K562 (cell line): Measurements from ENCODE around the gene HSPA4. TPM values are rescaled to one million over a fixed set of nuclear protein-coding genes. Genes with fewer than 3 reads are reported as not detected.

Experiments
- BCOR ChIP-seq: fragments of 450-650 bp; IDR thresholded peaks from 2 replicates; pipeline ENCODE4 v1.6.1; 2016
- DDX20 ChIP-seq: fragments of 450-650 bp; IDR thresholded peaks from 2 replicates; pipeline ENCODE4 v1.6.1; 2016; ENCODE audit warnings: missing genetic modification characterization, low read depth, mild to moderate bottlenecking, missing compliant biosample characterization, moderate library complexity
- ELF1 ChIP-seq: fragments of 200-800 bp; sonication (Bioruptor generic); IDR thresholded peaks from 2 replicates; pipeline ENCODE4 v1.6.1; 2016; ENCODE audit warnings: missing genetic modification characterization, missing compliant biosample characterization
- EP400 ChIP-seq: fragments of 450-650 bp; IDR thresholded peaks from 2 replicates; pipeline ENCODE4 v1.6.1; 2017; ENCODE audit warnings: antibody characterized with exemption, mild to moderate bottlenecking, moderate library complexity
- FOXK1 ChIP-seq: sonication (generic); formaldehyde crosslinking; IDR thresholded peaks from 2 replicates; pipeline ENCODE4 v1.8.0; 2022; ENCODE audit warnings: missing genetic modification reagents, mild to moderate bottlenecking, borderline replicate concordance
- MYC ChIP-seq, 2 experiments: fragments of 250-450 bp in 1 of 2; sonication (Bioruptor Pico) in 1 of 2; IDR thresholded peaks; 2 replicates each; pipeline versions ENCODE4 v1.5.1 to v1.6.1; 2012 to 2021; ENCODE audit warnings: low read depth in 2 of 2, borderline replicate concordance in 1 of 2, improper control_type of control experiment in 1 of 2, low read length in 1 of 2, mild to moderate bottlenecking in 1 of 2, moderate library complexity in 1 of 2
- NR3C1 ChIP-seq: sonication (generic); formaldehyde crosslinking; IDR thresholded peaks from 2 replicates; pipeline ENCODE4 v1.8.1; 2022; ENCODE audit warnings: missing genetic modification reagents
- NRF1 ChIP-seq, 2 experiments: fragments of 450-650 bp; IDR thresholded peaks in 1 of 2; conservative IDR thresholded peaks in 1 of 2; 2 replicates each; pipeline ENCODE4 v1.6.1; 2014; ENCODE audit warnings: mild to moderate bottlenecking in 2 of 2
- PML ChIP-seq: IDR thresholded peaks from 2 replicates; pipeline ENCODE4 v1.6.1; 2012; ENCODE audit warnings: low read length, inconsistent platforms
- RBBP5 ChIP-seq: fragments of 200-600 bp; sonication (generic); IDR thresholded peaks from 2 replicates; pipeline ENCODE4 v1.6.1; 2012; ENCODE audit warnings: borderline replicate concordance, mild to moderate bottlenecking, low read length, control low read depth, inconsistent platforms; ENCODE audit not compliant: insufficient read depth, poor library complexity, severe bottlenecking
- SAFB ChIP-seq: fragments of 200-400 bp; formaldehyde crosslinking; IDR thresholded peaks from 2 replicates; pipeline ENCODE4 v1.6.1; 2017; ENCODE audit warnings: low read depth, low read length, borderline replicate concordance
- SMAD4 ChIP-seq: fragments of 250-450 bp; sonication (Bioruptor Pico); conservative IDR thresholded peaks from 2 replicates; pipeline ENCODE4 v1.8.0; 2021; ENCODE audit warnings: inconsistent platforms, mild to moderate bottlenecking, moderate library complexity
- SMARCC2 ChIP-seq: fragments of 450-650 bp; IDR thresholded peaks from 2 replicates; pipeline ENCODE4 v1.6.1; 2017; ENCODE audit warnings: antibody characterized with exemption, moderate library complexity, mild to moderate bottlenecking, low read depth
- SMARCE1 ChIP-seq: fragments of 450-650 bp; IDR thresholded peaks from 2 replicates; pipeline ENCODE4 v1.7.1; 2016; ENCODE audit warnings: mild to moderate bottlenecking
- ZC3H4 ChIP-seq: sonication (generic); formaldehyde crosslinking; IDR thresholded peaks from 2 replicates; pipeline ENCODE4 v1.9.0; 2021; ENCODE audit warnings: missing genetic modification reagents, borderline replicate concordance
- ZKSCAN8 ChIP-seq: fragments of 200-800 bp; sonication (Bioruptor generic); IDR thresholded peaks from 2 replicates; pipeline ENCODE4 v1.6.1; 2016; ENCODE audit warnings: missing genetic modification characterization, missing compliant biosample characterization
- ZNF232 ChIP-seq: sonication (generic); formaldehyde crosslinking; IDR thresholded peaks from 2 replicates; pipeline ENCODE4 v1.8.0; 2022; ENCODE audit warnings: mild to moderate bottlenecking, missing genetic modification reagents
- polyA plus RNA-seq, 8 experiments: library from polyadenylated mRNA; depleted of rRNA in 4 of 8; stranded (reverse) in 5 of 8; unstranded in 3 of 8; fragments of >200 nt; fragmentation: Nextera tagmentation in 2 of 8; fragmentation: Illumina TruSeq in 1 of 8; extraction: Ambion mirVana in 2 of 8; extraction: Trizol in 1 of 8; gene quantifications; 2 replicates each; pipeline versions ENCODE4 v1.2.1 to v1.2.3, GENCODE V29; 2011 to 2014; ENCODE audit warnings: inconsistent platforms in 1 of 8, missing spikeins in 1 of 8
- total RNA-seq, 7 experiments: library from RNA; depleted of rRNA in 6 of 7; stranded (reverse); fragments of >200 nt in 6 of 7; fragmentation: Illumina TruSeq in 2 of 7; extraction: Trizol in 2 of 7; gene quantifications; 2 replicates each; pipeline versions ENCODE4 v1.2.1 to v1.2.3, GENCODE V29; 2011 to 2021; ENCODE audit warnings: low replicate concordance in 1 of 7
- TF ChIP-seq, protein P1 (sequence below): conservative IDR thresholded peaks from 2 replicates; pipeline ENCODE4 v1.6.1; 2011; ENCODE audit warnings: low read depth, mild to moderate bottlenecking, low read length; ENCODE audit not compliant: control insufficient read depth
- TF ChIP-seq, protein P2 (sequence below), 2 experiments: fragments of 450-650 bp; IDR thresholded peaks; 2 replicates each; pipeline ENCODE4 v1.6.1; 2016
- TF ChIP-seq, protein P3 (sequence below): sonication (generic); formaldehyde crosslinking; IDR thresholded peaks from 2 replicates; pipeline ENCODE4 v1.8.0; 2022; ENCODE audit warnings: mild to moderate bottlenecking, missing genetic modification reagents
- TF ChIP-seq, protein P4 (sequence below), 2 experiments: IDR thresholded peaks; 2 replicates each; pipeline ENCODE4 v1.6.1; 2011; ENCODE audit warnings: borderline replicate concordance in 1 of 2, control low read depth in 1 of 2, low read depth in 1 of 2, low read length in 1 of 2, mild to moderate bottlenecking in 1 of 2, mixed read lengths in 1 of 2, moderate library complexity in 1 of 2; ENCODE audit not compliant: insufficient read depth in 1 of 2, insufficient read length in 1 of 2, poor library complexity in 1 of 2, severe bottlenecking in 1 of 2; ENCODE audit errors: extremely low read depth in 1 of 2

HSPA4 gene
- total and polyA plus RNA-seq, 9 of the 15 experiments (the other 6 are each of a cell fraction or from before 2014, with no cell fraction given): 90.3 to 286 (median 148) TPM

DNA sequence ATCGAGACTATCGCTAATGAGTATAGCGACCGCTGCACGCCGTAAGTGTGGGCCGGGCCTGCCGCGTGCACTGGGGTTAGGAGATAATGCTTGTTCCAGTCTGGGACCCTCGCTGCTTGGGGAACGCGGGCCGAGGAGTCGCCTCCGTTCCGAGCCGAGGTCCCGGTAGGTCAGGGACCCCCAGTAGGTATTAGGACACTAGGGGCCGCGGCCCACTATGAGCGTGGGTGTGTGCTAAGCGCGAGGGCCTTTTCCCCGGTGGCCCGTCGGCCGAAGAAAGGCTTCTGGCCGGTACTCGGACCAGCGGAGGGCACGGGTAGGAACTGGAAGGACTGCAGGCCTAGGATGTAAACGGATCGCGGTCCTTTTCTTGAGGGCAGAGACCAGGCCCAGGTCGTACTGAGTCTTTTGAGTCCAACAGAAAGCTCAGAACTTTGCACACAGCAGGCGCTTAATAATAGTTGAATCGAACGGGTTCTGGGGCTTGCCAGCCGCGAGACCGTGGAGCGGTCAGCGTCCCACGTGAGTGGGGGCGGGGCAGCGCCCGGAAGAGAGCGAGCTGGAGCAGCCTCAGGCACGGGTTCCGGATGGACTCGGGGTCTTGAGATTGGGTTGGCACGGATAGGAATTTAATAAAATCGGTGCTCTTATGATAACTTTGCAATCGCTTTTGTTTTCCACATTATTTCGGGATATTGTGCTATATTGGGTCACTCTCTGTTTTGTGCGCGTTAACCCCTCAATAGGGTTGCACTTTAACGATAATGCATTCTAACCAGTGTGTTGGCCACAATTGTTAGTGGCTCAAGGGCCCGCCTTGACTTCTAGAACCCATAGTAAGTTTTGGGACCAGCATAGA lies 733 bp downstream of the HSPA4 start (continued):
- TF ChIP-seq DDX20 (tag): no peak
- peak; percentile 84 for TF ChIP-seq RBBP5
- peak; percentile 11; the same call in 1 of the 2 replicates for TF ChIP-seq ZC3H4 (CRISPR knock-in tag)
- TF ChIP-seq, protein P1, sequence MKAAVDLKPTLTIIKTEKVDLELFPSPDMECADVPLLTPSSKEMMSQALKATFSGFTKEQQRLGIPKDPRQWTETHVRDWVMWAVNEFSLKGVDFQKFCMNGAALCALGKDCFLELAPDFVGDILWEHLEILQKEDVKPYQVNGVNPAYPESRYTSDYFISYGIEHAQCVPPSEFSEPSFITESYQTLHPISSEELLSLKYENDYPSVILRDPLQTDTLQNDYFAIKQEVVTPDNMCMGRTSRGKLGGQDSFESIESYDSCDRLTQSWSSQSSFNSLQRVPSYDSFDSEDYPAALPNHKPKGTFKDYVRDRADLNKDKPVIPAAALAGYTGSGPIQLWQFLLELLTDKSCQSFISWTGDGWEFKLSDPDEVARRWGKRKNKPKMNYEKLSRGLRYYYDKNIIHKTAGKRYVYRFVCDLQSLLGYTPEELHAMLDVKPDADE: peak; percentile 62; the same call in 1 of the 2 replicates
- 0 out of 2 replicates have a peak, but pooled peaks have one; percentile 33 for TF ChIP-seq SMARCC2
- TF ChIP-seq BCOR: no peak
- peak; percentile 65; the same call in 1 of the 2 replicates for TF ChIP-seq FOXK1 (CRISPR knock-in tag)
- peak; percentile 32 to 37 for TF ChIP-seq NRF1 (conservative IDR thresholded peaks at IDR 0.05 in 1 of 2, IDR thresholded peaks at IDR 0.05 in 1 of 2)
- peak; percentile 46; the same call in 1 of the 2 replicates for TF ChIP-seq SAFB
- peak; percentile 85 for TF ChIP-seq ELF1 (tag)
- 0 out of 2 replicates have a peak, but pooled peaks have one; percentile 11 for TF ChIP-seq SMAD4 (CRISPR knock-in tag)
- TF ChIP-seq, protein P2, sequence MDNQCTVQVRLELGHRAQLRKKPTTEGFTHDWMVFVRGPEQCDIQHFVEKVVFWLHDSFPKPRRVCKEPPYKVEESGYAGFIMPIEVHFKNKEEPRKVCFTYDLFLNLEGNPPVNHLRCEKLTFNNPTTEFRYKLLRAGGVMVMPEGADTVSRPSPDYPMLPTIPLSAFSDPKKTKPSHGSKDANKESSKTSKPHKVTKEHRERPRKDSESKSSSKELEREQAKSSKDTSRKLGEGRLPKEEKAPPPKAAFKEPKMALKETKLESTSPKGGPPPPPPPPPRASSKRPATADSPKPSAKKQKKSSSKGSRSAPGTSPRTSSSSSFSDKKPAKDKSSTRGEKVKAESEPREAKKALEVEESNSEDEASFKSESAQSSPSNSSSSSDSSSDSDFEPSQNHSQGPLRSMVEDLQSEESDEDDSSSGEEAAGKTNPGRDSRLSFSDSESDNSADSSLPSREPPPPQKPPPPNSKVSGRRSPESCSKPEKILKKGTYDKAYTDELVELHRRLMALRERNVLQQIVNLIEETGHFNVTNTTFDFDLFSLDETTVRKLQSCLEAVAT (IDR thresholded peaks at IDR 0.05): 0 out of 4 replicates have a peak, but pooled peaks have one; percentile 18 to 44
- TF ChIP-seq ZNF232 (CRISPR knock-in tag): 0 out of 2 replicates have a peak, but pooled peaks have one; percentile 66
- TF ChIP-seq MYC (IDR thresholded peaks at IDR 0.05; ENCODE audit: low read depth, low read length): peak; percentile 86
- no peak for TF ChIP-seq MYC (CRISPR knock-in tag; IDR thresholded peaks at IDR 0.05; ENCODE audit: borderline replicate concordance, low read depth)
- TF ChIP-seq EP400: peak; percentile 68
- TF ChIP-seq, protein P3, sequence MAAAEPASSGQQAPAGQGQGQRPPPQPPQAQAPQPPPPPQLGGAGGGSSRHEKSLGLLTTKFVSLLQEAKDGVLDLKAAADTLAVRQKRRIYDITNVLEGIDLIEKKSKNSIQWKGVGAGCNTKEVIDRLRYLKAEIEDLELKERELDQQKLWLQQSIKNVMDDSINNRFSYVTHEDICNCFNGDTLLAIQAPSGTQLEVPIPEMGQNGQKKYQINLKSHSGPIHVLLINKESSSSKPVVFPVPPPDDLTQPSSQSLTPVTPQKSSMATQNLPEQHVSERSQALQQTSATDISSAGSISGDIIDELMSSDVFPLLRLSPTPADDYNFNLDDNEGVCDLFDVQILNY (CRISPR knock-in tag): peak; percentile 16; the same call in 1 of the 2 replicates
- 0 out of 2 replicates have a peak, but pooled peaks have one; percentile 23 for TF ChIP-seq PML
- peak; percentile 99 for TF ChIP-seq ZKSCAN8
- TF ChIP-seq NR3C1 (CRISPR knock-in tag): 0 out of 2 replicates have a peak, but pooled peaks have one; percentile 25
- TF ChIP-seq SMARCE1: peak; percentile 24; the same call in 1 of the 2 replicates
- TF ChIP-seq, protein P4, sequence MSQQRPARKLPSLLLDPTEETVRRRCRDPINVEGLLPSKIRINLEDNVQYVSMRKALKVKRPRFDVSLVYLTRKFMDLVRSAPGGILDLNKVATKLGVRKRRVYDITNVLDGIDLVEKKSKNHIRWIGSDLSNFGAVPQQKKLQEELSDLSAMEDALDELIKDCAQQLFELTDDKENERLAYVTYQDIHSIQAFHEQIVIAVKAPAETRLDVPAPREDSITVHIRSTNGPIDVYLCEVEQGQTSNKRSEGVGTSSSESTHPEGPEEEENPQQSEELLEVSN (IDR thresholded peaks at IDR 0.05; ENCODE audit: borderline replicate concordance in 1 of 2, extremely low read depth in 1 of 2, insufficient read depth in 1 of 2, insufficient read length in 1 of 2, low read depth in 1 of 2, low read length in 1 of 2, poor library complexity in 1 of 2, severe bottlenecking in 1 of 2): peak in 1 of 2 experiments; percentile 42
